Keratinocyte (primary cell): Measurements from ENCODE around the gene USP9X. TPM values are rescaled to one million over a fixed set of nuclear protein-coding genes. Genes with fewer than 3 reads are reported as not detected.

ENCODE experiments used
- DNase-seq: peaks from one replicate; pipeline ENCODE4 v3.0.0-alpha.2; 2011; ENCODE audit warnings: low read depth, missing footprints, low spot score
- FAIRE-seq: peaks from 2 replicates; lab custom pipeline; 2011; peaks lifted over from hg19 to GRCh38; lab: Jason Lieb, UNC
- H2AFZ ChIP-seq: 2 replicates; pipeline ENCODE4 v1.6.0; 2012; ENCODE audit warnings: low read length, control low read depth, inconsistent platforms; ENCODE audit not compliant: control insufficient read depth
- H3K27ac ChIP-seq: 2 replicates; pipeline ENCODE4 v1.5.1; 2011; ENCODE audit warnings: low read length; ENCODE audit not compliant: control insufficient read depth, insufficient read depth
- H3K27me3 ChIP-seq: 3 replicates; pipeline ENCODE4 v1.6.0; 2011; ENCODE audit warnings: low read length; ENCODE audit not compliant: control insufficient read depth, insufficient read depth; ENCODE audit errors: extremely low read depth
- H3K36me3 ChIP-seq, 2 experiments: 2 replicates in 1 of 2; 3 replicates in 1 of 2; pipeline ENCODE4 v1.5.1; 2011; ENCODE audit warnings: low read length in 2 of 2, mild to moderate bottlenecking in 1 of 2; ENCODE audit not compliant: control insufficient read depth in 2 of 2, insufficient read depth in 2 of 2; ENCODE audit errors: extremely low read depth in 1 of 2
- H3K4me1 ChIP-seq: 3 replicates; pipeline ENCODE4 v1.5.1; 2011; ENCODE audit warnings: low read length; ENCODE audit not compliant: control insufficient read depth, insufficient read depth; ENCODE audit errors: extremely low read depth
- H3K4me2 ChIP-seq: 3 replicates; pipeline ENCODE4 v1.6.0; 2011; ENCODE audit warnings: low read depth, low read length; ENCODE audit not compliant: control insufficient read depth, insufficient read depth; ENCODE audit errors: extremely low read depth
- H3K4me3 ChIP-seq, 3 experiments: fragments of 200-600 bp in 1 of 3; sonication (generic) in 1 of 3; 2 replicates in 2 of 3; 3 replicates in 1 of 3; pipeline ENCODE4 v1.5.1; 2011 to 2016; ENCODE audit warnings: low read length in 3 of 3, mild to moderate bottlenecking in 3 of 3, control low read depth in 2 of 3, inconsistent platforms in 1 of 3, low read depth in 1 of 3, mixed read lengths in 1 of 3, mixed run types in 1 of 3, moderate library complexity in 1 of 3; ENCODE audit not compliant: control insufficient read depth in 2 of 3, insufficient read depth in 2 of 3; ENCODE audit errors: extremely low read depth in 1 of 3
- H3K79me2 ChIP-seq: 2 replicates; pipeline ENCODE4 v1.6.0; 2012; ENCODE audit warnings: low read length; ENCODE audit not compliant: control insufficient read depth, insufficient read depth
- H3K9ac ChIP-seq: 3 replicates; pipeline ENCODE4 v1.6.0; 2011; ENCODE audit warnings: low read length; ENCODE audit not compliant: control insufficient read depth, insufficient read depth; ENCODE audit errors: extremely low read depth
- H3K9me1 ChIP-seq: 3 replicates; pipeline ENCODE4 v1.6.0; 2011; ENCODE audit warnings: low read length; ENCODE audit not compliant: control insufficient read depth, insufficient read depth; ENCODE audit errors: extremely low read depth
- H3K9me3 ChIP-seq: 2 replicates; pipeline ENCODE4 v1.5.1; 2012; ENCODE audit warnings: low read depth, low read length; ENCODE audit not compliant: control insufficient read depth
- H4K20me1 ChIP-seq: 3 replicates; pipeline ENCODE4 v1.6.0; 2011; ENCODE audit warnings: low read length; ENCODE audit not compliant: control insufficient read depth, insufficient read depth; ENCODE audit errors: extremely low read depth
- CTCF ChIP-seq, 3 experiments: IDR thresholded peaks in 1 of 3; conservative IDR thresholded peaks in 1 of 3; optimal IDR thresholded peaks in 1 of 3; 2 replicates in 2 of 3; 3 replicates in 1 of 3; pipeline versions ENCODE3 to v1.5.1; 2011; ENCODE audit warnings: low read length in 3 of 3, mild to moderate bottlenecking in 3 of 3, moderate library complexity in 2 of 3, control low read depth in 1 of 3, inconsistent platforms in 1 of 3; ENCODE audit not compliant: insufficient read depth in 2 of 3; ENCODE audit errors: extremely low read depth in 1 of 3
- EZH2 ChIP-seq: IDR thresholded peaks from one replicate; pipeline ENCODE4 v1.6.1; 2012; ENCODE audit warnings: inconsistent platforms, mild to moderate bottlenecking, low read length, moderate library complexity
- dilution Hi-C: fragments of 300-500 bp; cut with MboI; formaldehyde crosslinking; loops from one replicate; pipeline ENCODE4 v1.7.0; 2020; ENCODE audit warnings: low sequenced_read_pairs; ENCODE audit not compliant: extremely low pct_ligation_motif_present
- polyA plus RNA-seq, 5 experiments: library from polyadenylated mRNA; depleted of rRNA in 3 of 5; stranded (reverse) in 3 of 5; stranded (forward) in 1 of 5; unstranded in 1 of 5; fragments of >200 nt; gene quantifications; 1 replicate in 1 of 5; 2 replicates in 3 of 5; 3 replicates in 1 of 5; pipeline versions ENCODE4 v1.2.1 to v1.2.3, GENCODE V29; 2011 to 2012; ENCODE audit warnings: missing spikeins in 2 of 5, low read depth in 1 of 5, low replicate concordance in 1 of 5

USP9X gene
- polyA plus RNA-seq, 1 donor (not counting 4 experiments of a cell fraction or from before 2014, with no cell fraction given) = 44.8 TPM

DNA sequence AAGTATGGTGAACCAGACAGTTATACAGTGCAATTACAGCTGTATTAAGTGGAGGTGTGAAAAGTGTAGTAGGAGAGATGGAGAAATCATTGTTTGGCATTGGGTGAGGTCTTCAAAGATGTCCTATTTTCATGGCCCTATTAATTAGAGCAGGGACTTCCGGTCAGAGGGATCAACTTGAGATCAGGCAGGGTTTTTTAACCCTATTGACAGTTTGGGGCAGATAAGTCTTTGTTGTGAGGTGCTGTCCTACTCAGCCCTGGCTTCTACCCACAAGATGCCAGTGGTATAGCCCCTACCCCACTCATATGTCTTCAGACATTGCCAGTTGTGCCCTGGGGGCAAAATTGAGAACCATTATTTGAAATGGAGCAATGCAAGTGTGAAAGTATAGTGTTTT lies 9.9 kb downstream of the USP9X start:
- FAIRE-seq (no peak), DNase-seq (no peak)
- no peaks in the 10 kb centered on the region for H3K9me1 ChIP-seq
- no peak overlapping the region for H3K4me3 ChIP-seq
- H4K20me1 ChIP-seq = peaks cover 37% of the 10 kb centered on the region
- H3K79me2 ChIP-seq = peaks cover 98% of the 10 kb centered on the region
- H3K27me3 ChIP-seq = no peaks in the 10 kb centered on the region
- H3K27ac ChIP-seq = no peak overlapping the region
- peaks cover 0 to 1% of the 10 kb centered on the region in 2 experiments for H3K36me3 ChIP-seq
- H2AFZ ChIP-seq = no peak overlapping the region
- no peaks in the 10 kb centered on the region for H3K9me3 ChIP-seq
- no peak overlapping the region for H3K4me2 ChIP-seq
- H3K9ac ChIP-seq = no peak overlapping the region
- dilution Hi-C loops = no loop called here
- H3K4me1 ChIP-seq = peaks cover 4% of the 10 kb centered on the region
- no peak for TF ChIP-seq EZH2
- TF ChIP-seq CTCF (optimal IDR thresholded peaks at IDR 0.05 in 1 of 3, IDR thresholded peaks at IDR 0.05 in 1 of 3, conservative IDR thresholded peaks at IDR 0.05 in 1 of 3; ENCODE audit: extremely low read depth in 1 of 3, insufficient read depth in 2 of 3, low read length in 3 of 3) = no peak

- DNase-seq (no peak), FAIRE-seq (no peak)
- Histone ChIP-seq H3K9me1 (no peaks in the 10 kb centered on the region), H2AFZ (no peak overlapping the region), H3K4me1 (no peaks in the 10 kb centered on the region), H3K4me3 (no peak overlapping the region), H3K36me3 (peaks cover 0 to 1% of the 10 kb centered on the region in 2 experiments), H3K9me3 (no peaks in the 10 kb centered on the region), H3K27me3 (no peaks in the 10 kb centered on the region), H3K4me2 (no peak overlapping the region), H3K27ac (no peak overlapping the region), H4K20me1 (peaks cover 36% of the 10 kb centered on the region), H3K9ac (no peak overlapping the region), H3K79me2 (peaks cover 95% of the 10 kb centered on the region)
- TF ChIP-seq EZH2 (no peak), CTCF (optimal IDR thresholded peaks at IDR 0.05 in 1 of 3, IDR thresholded peaks at IDR 0.05 in 1 of 3, conservative IDR thresholded peaks at IDR 0.05 in 1 of 3; ENCODE audit: extremely low read depth in 1 of 3, insufficient read depth in 2 of 3, low read length in 3 of 3) (no peak)
- dilution Hi-C loops = no loop called here
Observed at GRCh38 chrX:41095908-41096307, 10.7 kb downstream of the USP9X start.
